NCI-H1105 (cell line): ENCODE measurements around the gene HABP2.

Experiments
- DNase-seq: peaks from one replicate; lab custom pipeline; 2025; lab: John Stamatoyannopoulos, UW

HABP2 gene

DNA sequence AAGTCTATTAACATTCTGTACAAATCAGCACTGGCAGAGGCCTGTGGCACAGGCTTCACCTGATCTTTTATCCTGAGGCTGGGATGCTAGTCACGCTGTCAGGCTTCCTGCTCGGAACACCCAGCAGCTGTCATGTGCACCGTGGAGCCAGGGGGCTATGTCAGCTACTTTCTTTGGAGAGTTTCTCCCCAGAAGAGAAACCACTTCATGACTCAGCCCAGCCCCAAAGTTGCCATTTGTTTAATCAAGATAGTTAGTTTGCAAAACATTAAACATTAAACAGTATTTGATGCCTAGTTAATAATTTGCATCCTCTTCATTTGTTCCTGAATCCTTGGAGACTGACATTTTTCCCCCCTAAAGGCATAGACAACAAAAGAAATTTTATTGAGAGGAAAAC, at the start of gene HABP2:
HABP2 (plus strand) TSS at position 353 of the 400 bp plus-strand sequence. CDS start 69 bp downstream, outside the sequence.
- DNase-seq: no peak

DNA sequence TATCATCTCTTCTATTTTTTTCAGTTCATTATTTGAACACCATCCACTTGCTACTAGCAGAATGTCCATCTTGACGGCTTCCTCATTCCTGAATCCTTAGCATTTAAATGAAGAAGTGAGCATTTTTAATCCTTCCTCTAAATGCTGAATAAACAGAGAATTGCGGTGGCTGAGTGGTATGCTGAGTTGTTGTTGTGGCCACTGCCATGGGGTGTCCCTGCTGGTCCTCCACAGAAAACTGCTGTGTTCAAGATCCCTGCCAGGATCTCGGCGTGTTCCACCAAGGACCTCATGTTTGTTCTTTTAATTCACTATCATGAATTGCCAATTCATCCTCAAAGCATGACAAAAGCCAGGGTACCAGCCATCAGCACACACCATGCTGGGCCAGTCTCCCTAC, 48.9 kb upstream of the HABP2 start:
- DNase-seq: no peak

DNA sequence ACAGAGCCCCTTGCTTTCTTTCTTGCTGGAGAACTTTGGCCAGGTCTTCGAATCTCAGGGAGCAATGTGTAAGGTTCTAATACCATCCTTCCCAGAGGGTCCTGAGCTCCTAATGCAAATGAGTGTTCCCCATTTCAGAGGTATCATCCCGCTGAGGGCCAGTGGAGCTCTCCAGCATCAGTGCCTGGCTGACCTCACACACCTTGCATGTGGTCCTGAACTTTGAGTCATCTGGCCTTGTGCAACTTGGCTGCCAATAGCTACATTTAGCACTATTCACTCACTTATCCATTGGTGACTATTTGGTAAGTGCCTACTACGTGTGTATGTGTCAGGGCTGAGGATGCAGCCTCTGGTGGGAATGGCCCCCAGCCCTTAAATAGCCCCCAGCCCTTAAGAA, 48.4 kb upstream of the HABP2 start:
- DNase-seq: no peak

DNA sequence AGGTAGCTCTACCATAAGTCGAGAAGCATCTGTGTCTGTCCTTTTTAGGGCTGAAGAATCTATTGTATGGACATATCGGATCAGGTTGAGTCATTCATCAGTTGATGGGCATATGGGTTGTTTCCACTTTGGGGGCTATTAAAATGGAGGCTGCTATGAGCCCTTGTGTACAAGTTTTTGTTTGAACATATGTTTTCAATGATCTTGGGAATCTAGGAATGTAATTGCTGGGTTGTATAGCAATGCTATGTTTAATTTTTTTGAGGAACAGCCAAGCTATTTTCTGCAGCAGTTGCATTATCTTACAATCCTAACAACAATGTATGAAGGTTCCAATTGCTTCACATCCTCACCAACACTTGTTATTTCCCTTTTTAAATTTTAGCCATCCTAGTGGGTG, 46.4 kb upstream of the HABP2 start:
- DNase-seq: no peak

DNA sequence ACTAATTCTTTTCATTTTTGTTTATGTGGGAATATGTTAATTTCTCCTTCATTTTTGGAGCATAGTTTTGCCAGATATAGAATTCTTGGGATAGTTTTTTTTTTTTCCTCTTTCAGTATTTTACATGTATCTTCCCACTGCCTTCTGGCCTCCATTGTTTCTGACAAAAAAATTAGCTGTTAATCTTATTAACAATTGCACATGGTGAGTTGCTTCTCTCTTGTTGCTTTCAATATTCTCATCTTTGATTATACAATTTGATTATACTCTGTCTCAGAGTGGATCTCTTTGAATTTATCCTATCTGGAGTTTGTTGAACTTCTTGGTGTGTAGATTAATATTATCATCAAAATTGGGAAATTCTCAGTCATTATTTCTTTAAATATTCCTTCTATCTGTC, 41.4 kb upstream of the HABP2 start:
- no peak for DNase-seq

DNA sequence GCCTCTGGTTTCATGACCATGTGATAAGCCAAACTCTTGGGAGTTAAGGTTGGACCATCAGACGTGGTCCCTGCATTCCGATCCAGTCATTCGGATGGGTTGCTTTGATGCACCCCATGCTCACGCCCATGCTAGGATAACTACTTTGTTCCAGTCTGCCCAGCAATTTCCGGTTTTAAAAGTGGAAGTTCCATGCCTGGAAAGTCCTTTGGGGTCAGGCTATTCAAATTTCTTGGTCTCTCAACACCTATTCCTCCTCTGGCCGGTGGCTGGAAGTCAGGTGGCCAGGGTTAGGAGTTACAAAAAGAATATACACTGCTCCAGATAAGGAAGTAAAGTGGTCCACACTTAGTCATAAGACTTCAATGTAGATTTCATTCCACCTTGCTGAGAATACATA, 37.7 kb upstream of the HABP2 start:
- no peak for DNase-seq

DNA sequence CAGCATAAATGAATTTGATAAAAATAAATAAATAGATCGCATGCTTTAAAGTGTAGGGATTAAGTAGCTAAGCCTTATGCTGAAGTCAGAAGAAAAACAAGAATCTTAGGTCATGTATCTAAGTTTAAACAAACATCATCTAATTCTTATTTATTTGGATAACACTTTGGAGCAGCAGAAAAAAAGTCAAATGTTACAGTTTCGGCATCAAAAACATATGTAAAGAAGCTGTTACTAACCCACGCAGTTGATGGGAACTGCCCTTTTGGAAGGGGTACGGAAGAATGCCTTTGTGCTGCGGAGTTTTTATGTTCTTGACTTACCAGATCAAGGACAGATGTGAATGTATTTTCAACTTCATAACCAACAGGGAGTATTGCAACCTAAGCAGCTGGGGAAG, 37.3 kb upstream of the HABP2 start:
- no peak for DNase-seq

DNA sequence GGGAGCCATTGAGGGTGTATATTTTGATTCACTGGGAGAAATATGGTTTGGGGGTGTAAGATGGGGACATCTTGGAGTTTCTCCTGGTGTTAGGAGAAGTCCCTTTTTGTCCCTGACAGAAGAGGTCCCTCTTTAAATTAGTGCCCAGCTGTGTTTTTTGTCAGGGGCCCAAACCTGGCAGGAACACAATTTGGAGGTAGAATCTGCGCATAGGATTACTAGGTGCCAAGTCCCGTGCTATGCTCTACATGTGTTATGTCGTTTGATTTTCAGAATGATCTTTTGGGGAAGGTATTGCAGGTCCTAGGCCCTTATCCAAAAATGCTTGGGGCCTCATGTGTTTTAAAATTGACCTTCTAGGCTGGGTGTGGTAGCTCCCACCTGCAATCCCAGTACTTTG, 36.8 kb upstream of the HABP2 start:
- DNase-seq: no peak

DNA sequence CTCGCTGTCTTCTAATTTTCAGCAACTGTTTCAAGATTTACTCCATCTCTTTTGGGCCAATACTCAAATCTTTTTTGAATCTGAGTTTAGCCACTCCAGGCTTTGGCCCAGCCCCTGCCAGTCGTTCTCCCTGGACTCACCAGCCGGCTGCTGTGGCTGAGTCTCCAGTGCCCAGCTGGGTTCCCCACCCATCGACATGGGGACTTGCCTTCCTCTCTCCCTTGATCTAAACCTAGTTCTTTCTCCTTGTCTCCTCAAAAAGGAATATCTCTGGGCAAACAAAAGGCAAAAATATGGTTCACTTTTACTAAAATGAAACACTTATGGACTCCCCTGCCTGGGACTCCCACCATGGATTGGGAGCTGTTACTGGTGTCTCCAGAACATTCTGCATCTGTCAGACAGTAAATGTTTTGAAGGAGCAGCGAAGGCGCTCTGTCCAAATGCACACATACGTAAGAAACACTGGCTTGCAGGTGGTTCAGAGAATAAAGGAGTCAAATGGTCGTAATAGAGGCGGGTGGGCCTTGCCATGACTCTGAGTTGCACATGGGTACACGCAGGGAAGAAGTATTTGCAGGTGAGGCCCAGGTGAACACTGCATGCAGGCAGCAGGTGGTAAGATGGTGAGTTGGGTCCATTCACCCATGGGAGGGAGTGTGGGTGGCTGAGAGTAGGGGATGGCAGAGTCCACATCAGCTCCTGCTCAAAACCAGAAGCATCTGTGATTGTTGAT, 35.5 kb upstream of the HABP2 start:
- DNase-seq: no peak

DNA sequence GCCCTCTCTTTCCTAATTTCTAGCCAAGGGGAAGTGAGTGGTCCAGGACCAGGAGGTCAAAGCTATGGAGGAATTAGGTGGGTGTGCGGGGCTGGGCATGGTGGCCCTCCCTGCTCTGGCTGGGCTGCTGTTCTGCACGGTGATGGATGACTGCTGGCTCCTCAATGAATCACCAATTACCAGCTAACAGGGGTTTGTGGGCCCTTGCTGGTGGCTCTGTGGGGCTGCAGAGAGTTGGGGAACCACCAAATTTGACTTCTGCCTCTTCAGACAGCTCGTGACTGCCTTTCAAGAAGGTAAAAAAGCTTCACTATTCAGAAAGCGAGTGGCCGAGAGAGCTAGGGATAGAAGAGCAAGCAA, 35.0 kb upstream of the HABP2 start:
- no peak for DNase-seq

DNA sequence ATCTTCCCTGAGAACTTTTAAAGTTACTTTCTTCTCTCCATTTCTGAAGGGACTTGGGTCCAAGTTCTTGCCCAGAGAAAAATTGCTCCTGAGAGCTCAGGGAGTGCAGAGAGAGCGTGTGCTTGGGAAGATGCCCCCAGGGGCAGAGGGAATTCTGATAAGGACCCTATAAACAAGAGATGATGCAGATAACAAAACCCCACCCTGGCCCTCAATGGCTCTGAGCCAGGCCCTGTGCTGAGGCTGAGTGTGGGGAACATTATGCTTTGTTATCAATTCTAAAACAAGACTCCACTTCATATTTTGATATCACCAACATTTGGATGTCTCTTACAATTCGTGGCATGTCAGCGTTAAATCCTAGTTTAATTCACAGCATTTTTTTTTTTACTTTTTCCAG, 34.4 kb upstream of the HABP2 start:
- no peak for DNase-seq

DNA sequence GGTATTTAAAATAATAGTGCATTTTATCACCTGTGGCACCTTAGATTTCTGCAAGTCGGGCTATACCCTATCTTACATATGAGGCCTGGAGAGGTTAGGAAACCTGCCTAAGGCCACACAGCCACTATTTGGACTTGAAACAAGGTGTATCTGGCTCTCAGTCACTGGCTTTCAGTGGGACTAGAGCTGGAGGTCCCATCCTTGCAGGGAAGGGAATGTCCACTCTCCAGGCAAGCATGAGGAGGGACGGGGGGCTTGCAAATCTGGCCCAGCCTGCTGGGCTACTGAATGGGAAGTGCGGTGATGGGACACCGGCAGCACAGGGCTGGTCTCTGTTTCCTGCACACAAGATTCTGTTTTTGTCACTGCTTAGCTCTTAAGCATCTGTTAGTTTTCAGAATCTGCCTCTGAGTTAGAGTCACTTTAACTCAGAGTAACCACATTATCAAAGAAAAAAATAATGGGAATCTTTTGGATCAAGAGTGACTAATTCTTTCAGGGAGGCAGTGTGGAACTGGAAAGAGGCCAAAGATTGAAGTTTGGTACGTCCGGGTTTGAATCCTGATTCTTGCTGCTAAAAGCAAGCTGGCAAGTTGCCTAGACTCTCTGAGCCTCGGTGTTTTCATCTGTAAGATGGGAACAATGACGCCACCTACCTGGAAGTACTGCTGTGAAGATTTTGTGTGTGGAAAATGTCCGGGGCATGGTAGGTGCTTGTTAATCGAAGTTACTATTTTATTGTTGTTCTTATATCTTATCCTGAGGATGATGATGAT, 33.8 kb upstream of the HABP2 start:
- no peak for DNase-seq

DNA sequence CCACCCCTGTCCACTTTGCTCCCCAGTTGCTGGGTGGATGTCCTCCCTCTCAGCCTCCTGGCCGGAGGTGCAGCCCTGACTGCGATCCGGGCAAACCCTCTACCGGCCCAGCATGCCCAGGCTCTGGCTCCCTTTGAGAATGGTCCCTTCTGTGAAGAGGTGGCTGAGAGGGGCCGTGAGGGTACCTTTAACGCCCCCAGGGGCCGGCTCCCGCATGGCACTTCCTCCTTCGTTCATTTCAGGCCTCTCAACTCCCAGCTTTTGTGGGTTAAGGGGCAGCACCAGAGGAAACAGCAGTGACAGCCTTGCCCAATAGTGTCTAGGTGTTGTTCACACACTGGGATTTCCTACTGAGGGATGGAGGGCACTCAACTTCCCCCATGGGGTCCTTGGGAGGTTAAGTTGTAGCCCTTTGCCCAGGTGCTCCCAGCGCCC, 33.2 kb upstream of the HABP2 start:
- no peak for DNase-seq

DNA sequence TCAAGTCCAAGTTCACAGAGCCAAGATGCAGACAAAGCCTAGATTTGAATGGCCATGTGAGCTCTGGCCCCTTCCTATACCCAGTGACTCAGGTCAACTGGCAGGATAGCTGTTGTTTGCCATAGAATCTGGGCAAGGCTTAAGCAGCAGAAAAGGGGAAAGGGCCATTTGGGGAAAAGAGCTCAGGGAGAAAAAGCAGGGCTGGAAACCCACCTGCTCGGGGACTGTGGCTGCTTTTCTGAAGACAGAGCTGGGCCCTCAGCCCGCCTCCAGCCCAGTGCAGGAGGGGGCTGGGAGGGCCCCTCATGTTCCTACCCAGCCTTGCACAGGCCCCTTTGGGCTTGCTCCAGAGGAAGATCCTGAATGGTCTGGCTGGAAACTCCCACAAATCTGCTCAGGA, 32.6 kb upstream of the HABP2 start:
- DNase-seq: no peak

DNA sequence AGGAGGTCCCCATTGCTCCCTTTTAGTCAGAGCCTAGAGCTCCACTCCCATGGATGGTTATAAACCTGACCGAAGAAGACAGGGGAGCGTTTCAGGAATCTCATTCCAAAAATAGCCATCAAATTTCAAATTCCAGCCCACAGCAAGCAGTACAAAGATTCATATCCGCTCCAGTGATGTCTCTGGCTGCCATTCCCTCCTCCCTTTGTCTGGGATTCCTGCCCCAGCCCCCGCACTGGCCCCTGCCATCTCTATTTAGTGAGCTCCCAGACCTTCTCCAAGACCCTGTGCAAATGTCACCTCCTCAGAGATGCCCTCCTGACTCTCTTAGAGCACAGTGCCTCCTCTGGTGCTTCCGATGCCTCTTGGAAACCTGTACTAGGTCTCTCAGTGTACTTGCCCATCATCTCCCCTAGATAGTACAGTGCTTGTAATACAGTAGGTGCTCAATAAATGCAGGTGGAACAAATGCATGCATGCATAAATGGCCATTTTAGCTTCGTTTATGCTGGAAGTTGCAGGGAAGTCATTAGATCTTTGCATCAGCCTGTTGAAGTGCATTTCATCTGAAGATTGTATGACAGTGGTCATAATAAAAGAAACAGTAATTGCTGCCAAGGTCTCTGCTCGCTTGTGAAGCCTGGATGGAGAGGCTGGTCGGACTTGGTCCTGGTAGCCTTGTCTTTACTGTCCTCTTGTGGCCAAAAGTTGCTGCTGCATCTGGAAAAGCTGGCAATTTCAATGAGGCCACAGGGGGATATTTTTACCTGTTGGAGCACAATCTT, 32.0 kb upstream of the HABP2 start:
- peak; percentile 28 for DNase-seq

DNA sequence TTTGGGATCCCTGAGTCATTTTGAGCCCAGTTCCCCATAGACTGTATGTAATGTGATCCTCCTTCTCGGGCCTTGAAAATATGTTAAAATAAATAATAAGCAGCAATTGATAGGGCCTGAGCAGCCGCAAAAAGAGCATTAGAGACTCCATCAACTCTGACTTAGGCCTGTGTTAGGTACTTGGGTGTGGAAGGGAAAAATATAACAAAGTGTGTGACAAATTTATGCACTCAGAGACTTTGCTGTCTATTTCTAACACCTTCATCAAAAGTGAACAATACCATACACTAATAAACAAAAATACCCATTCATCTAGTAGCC, 31.4 kb upstream of the HABP2 start:
- no peak for DNase-seq

DNA sequence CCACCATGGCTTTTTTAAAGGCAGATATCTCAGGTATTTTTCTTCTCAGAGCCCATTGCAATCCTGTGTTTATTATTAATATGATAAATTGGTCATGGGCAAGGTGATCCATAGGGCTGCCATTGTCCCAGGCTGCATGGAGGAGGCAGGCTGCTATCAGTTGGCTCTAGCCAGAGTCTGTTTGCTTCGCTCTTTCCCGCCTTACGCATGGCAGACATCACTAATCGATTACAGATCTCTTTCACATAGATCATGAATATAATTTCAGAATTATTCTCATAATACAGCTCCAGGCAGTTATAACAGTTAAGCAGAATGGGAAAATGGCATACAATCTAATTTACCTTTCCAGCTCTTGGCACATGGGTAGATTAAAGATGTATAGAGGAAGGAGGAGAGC, 30.4 kb upstream of the HABP2 start:
- no peak for DNase-seq

DNA sequence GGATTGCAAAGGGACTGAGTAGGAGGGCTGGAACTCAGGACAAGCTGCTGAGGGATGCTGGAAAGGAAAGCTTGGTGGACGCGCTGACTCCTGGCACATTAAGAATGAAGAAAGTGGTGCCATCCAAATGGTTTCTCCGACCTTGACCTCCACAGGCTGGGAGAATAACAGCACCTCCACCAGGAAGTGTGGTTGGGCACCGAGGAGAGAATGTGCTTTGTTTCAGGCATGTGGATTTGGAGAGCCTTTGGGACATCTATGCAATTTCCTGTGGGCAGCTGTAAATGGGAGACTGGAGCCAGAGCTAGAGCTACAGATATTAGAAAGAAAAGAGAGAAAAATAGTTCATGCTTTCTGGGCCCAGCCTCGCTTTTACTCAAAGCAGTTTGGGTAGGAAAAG, 29.8 kb upstream of the HABP2 start:
- DNase-seq: no peak

DNA sequence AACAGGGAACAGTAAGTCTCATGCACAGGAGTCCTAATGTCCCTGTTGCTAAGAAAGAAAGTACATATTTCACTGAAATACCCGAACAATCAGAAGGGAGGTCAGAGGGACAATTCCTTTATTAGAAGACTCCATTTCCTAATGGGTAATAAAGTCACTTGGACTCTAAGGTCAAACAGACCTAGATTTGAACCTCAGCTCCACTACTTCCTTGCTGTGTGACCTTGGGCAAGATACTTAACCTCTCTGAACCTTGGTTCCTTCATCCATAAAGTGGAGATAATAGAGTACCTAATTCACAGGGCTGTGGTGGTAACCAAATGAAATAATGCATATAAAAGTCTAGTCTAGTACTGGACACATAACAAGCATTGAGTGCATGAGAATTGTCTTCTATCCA, 29.2 kb upstream of the HABP2 start:
- no peak for DNase-seq

DNA sequence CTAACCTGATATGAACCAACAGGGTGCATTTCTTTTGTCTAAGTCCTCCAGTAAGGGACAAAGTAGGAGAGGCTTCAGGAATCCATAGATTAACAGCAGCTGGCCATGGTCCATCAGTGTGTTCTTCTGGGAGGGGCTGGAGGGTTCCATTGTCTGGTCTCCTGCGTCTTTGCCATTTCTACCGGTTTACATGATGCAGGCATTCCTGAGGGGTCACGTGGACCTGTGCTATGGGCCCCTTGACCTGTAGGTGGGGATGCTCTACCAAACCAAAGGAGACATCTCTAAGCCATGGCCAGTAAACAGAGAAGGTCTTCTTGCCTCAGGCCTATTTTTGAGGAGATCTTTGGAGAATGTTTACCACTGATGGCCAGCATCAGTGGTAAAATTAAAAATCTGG, 28.7 kb upstream of the HABP2 start:
- DNase-seq: no peak

DNA sequence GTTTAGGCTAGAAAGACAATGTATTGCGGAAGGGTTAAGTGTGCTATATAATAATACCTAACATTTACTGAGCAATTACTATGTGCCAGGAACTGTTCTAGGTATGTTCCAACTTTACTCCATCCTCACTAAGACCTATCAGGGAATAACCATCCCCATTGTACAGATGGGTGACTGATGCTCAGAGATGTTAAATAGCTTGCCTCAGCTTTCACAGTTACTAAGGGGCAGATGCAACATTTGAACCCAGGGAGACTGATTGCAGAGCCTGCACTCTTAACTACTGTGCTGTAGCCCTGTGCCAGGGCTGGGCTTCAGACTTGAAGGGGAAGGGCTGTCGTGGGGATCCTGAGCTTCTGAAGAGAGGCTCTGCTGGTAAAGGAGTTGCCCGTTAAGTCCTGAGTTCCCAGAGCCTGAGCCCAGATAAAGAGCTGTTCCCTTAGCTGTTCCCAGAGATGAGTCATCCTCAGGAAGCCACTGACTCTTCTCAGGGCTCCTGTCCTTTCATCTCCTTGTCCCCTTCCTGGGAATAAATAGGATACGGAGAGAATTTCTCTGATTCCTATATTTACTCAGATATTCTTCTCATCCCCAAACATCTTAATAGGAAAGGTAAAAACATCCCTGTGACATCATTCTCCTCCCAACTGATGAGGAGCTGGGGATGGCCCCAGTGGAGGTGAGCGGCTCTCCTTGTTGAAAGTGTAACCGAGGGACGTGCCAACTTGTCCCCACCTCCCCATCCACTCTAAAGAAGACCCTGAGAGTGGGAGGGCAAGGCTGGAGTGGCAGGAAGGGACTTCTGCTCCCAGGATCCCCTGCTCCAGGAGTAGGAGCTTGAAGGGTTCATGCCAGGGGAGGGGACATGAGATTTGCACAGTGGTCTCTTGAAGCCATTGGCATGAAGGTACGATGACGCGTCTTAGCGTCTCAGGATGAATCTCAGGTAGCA, 28.0 kb upstream of the HABP2 start:
- no peak for DNase-seq

DNA sequence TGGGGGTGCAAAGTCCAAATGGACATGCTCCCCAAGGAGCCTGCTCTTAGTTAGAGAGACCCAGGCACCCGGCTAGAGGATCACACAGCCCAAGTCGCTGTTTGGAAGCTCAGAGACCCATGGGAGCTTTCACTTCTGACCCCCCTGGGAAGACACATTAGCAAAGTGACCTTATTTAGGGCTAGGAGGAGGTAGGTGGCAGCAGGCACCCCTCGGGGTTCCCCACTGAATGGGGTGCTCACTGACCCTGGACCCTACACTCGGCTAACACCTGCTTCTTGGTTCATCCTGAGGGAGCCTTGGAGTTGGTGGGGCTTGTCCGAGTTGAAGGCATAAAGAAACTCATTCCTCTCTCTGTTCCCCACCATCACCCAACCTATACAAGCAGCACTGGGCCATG, 27.1 kb upstream of the HABP2 start:
- DNase-seq: no peak
